ENCODE data around the gene FTCD. TPM values are rescaled to one million over a fixed set of nuclear protein-coding genes. Genes with fewer than 3 reads are reported as not detected.

FTCD gene
- total and polyA plus RNA-seq, 2 of the 4 experiments (the other 2 are of a cell fraction) = 0.55 TPM; not detected in 1

- H2AK5ac ChIP-seq (ENCODE audit: low read depth, low read length) = no peak overlapping the region
- H3K9me3 ChIP-seq (ENCODE audit: control insufficient read depth, insufficient read depth, low read length) = peaks cover 2% of the 10 kb centered on the region; the same call in 1 of the 2 replicates
- no peak overlapping the region for H3K4me3 ChIP-seq (ENCODE audit: insufficient read depth, low read depth, low read length)
- DNase-seq (no peak), ATAC-seq (ENCODE audit: low read depth) (no peak)
- H4K20me1 ChIP-seq (ENCODE audit: insufficient read depth, low read length) = no peaks in the 10 kb centered on the region
- H4K91ac ChIP-seq (ENCODE audit: insufficient read depth, low read depth, low read length) = no peak overlapping the region
- H3K14ac ChIP-seq (replicated peaks; ENCODE audit: low read depth, low read length) = no peak overlapping the region
- dilution Hi-C loops (cut with HindIII; ENCODE audit: low sequenced_read_pairs, unreplicated experiment) = no loop called here
- no peak overlapping the region for H3K27ac ChIP-seq (ENCODE audit: insufficient read depth, low read length)
- no peak overlapping the region for H2BK20ac ChIP-seq (ENCODE audit: low read depth, low read length)
- no peak overlapping the region for H2BK120ac ChIP-seq (ENCODE audit: low read depth, low read length)
- no peak overlapping the region for H3K4me2 ChIP-seq (ENCODE audit: low read depth, low read length)
- peaks cover 2% of the 10 kb centered on the region for H3K4me1 ChIP-seq (ENCODE audit: control insufficient read depth, insufficient read depth, low read length)
- H2BK15ac ChIP-seq (ENCODE audit: low read depth, low read length) = no peak overlapping the region
- CTCF ChIA-PET = interaction anchor here (0.6 kb wide), 1 partner anchor 202 kb away, joined by 3 read pairs; no protein-coding TSS in a partner anchor
- WGBS, 2 experiments (ENCODE audit: extremely low coverage in 2 of 2, insufficient read length in 1 of 2) = 87% methylated on average over 5 of the region's 15 CpGs; no CpG with 5 or more reads in 1 of the 2 experiments
- H3K36me3 ChIP-seq (ENCODE audit: control insufficient read depth, insufficient read depth, low read length) = peaks cover 4% of the 10 kb centered on the region; the same call in 1 of the 2 replicates
- H2AFZ ChIP-seq (replicated peaks; ENCODE audit: low read length, poor library complexity) = no peak overlapping the region
- H3K27me3 ChIP-seq (ENCODE audit: control insufficient read depth, insufficient read depth, low read length) = no peaks in the 10 kb centered on the region
- H3K4ac ChIP-seq (ENCODE audit: low read depth, low read length) = no peak overlapping the region
- no peak overlapping the region for H2BK5ac ChIP-seq (ENCODE audit: low read depth, low read length, poor library complexity, severe bottlenecking)
- H2AK9ac ChIP-seq (replicated peaks; ENCODE audit: low read depth, low read length, poor library complexity) = no peak overlapping the region
- in situ Hi-C loops (cut with MboI; ENCODE audit: low sequenced_read_pairs) = no loop called here
- no TSS peak for BruUV-seq (replicated peaks)
- no peak overlapping the region for H3K23ac ChIP-seq (ENCODE audit: low read depth, low read length)
- no peak overlapping the region for H3K18ac ChIP-seq (ENCODE audit: low read depth, low read length)
- TF ChIP-seq BHLHE40 (IDR thresholded peaks at IDR 0.05; ENCODE audit: low read depth, low read length) = no peak
- no peak for TF ChIP-seq CHD1 (IDR thresholded peaks at IDR 0.05; ENCODE audit: low read depth, low read length)
- TF ChIP-seq RCOR1 (IDR thresholded peaks at IDR 0.05; ENCODE audit: insufficient replicate concordance, low read length) = no peak
- no peak for TF ChIP-seq USF2 (IDR thresholded peaks at IDR 0.05; ENCODE audit: low read depth, low read length)
- no peak for TF ChIP-seq FOS (IDR thresholded peaks at IDR 0.05; ENCODE audit: low read depth, low read length)
- no peak for TF ChIP-seq MAZ (IDR thresholded peaks at IDR 0.05; ENCODE audit: borderline replicate concordance, low read depth, low read length)
- no peak for TF ChIP-seq MAFK (IDR thresholded peaks at IDR 0.05; ENCODE audit: low read depth, low read length)
- TF ChIP-seq NFE2L2 (IDR thresholded peaks at IDR 0.05; ENCODE audit: low read depth, low read length) = no peak
- no peak for TF ChIP-seq ELK1 (IDR thresholded peaks at IDR 0.05; ENCODE audit: borderline replicate concordance, low read depth, low read length)
- TF ChIP-seq CTCF (conservative IDR thresholded peaks at IDR 0.05; ENCODE audit: low read depth, low read length) = no peak
- TF ChIP-seq POLR2A (IDR thresholded peaks at IDR 0.05; ENCODE audit: low read depth, low read length) = no peak
- TF ChIP-seq RFX5 (IDR thresholded peaks at IDR 0.05; ENCODE audit: low read depth, low read length) = no peak
- TF ChIP-seq CEBPB (IDR thresholded peaks at IDR 0.05; ENCODE audit: low read depth, low read length) = no peak
- no peak for TF ChIP-seq MXI1 (IDR thresholded peaks at IDR 0.05; ENCODE audit: borderline replicate concordance, low read depth, low read length)
- TF ChIP-seq SMC3 (IDR thresholded peaks at IDR 0.05; ENCODE audit: low read depth, low read length) = no peak
- no peak for TF ChIP-seq RAD21 (IDR thresholded peaks at IDR 0.05; ENCODE audit: low read length)
- H3K56ac ChIP-seq (ENCODE audit: extremely low read depth, insufficient read depth, low read length) = no peak overlapping the region
- H4K8ac ChIP-seq (ENCODE audit: low read depth in 2 of 2, low read length in 2 of 2) = no peak overlapping the region
- H3K9me1 ChIP-seq (ENCODE audit: insufficient read depth, low read length) = 0 out of 2 replicates have a peak, but pooled peaks cover 3% of the 10 kb centered on the region
- no peaks in the 10 kb centered on the region for H3K79me1 ChIP-seq (ENCODE audit: low read depth in 1 of 2, low read length in 2 of 2)
- no peak overlapping the region for H3K9ac ChIP-seq (ENCODE audit: low read depth, low read length)
- no peak overlapping the region for H4K5ac ChIP-seq (ENCODE audit: low read depth, low read length)
- POLR2A ChIA-PET (ENCODE audit: unreplicated experiment) = no interaction called here
- intact Hi-C loops (cut with micrococcal nuclease) = no loop called here
These were observed 2.6 kb upstream of the FTCD start for GRCh38 chr21:46157987-46158451.
